ENCODE results near the gene XPR1. TPM values are rescaled to one million over a fixed set of nuclear protein-coding genes. Genes with fewer than 3 reads are reported as not detected.

The XPR1 gene
- total RNA-seq, 1 donor from 2014 or later: 71.8 TPM

DNA sequence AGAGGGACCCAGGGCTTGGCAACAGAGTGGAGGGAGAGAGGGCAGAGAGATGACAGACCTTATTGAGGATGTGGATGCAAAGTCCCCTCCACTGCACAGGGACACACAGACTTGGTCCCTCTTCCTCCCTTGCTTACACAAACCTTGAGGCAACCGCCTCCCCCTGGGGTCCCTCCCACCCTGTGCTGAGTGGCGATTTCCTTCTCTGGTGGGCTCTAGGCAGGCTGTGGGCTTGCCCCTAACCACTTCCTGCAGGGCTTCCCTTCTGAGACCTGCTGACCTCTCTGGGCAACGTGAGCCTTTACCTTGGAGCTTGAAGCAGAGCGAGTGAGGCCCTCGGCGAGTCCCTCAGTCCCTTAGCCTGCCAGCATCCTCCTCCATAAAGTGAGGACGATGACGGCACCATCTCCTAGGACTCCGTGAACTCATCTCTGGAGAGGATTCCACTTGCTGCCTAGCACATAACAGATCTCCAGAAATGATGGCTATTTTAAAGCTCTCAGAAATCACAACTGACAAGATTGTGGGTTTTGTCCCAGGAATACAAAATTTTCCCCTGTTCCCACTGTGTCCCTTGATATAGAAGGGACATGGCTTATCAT lies 305.9 kb downstream of the XPR1 start:
- peaks cover 7% of the 10 kb centered on the region for H3K27me3 Mint-ChIP-seq (ENCODE audit: unreplicated experiment)
- no peak for DNase-seq (ENCODE audit: low spot score)
- peaks cover 23% of the 10 kb centered on the region for H3K4me1 Mint-ChIP-seq (ENCODE audit: unreplicated experiment)
- H3K9me3 Mint-ChIP-seq (ENCODE audit: unreplicated experiment): no peaks in the 10 kb centered on the region
- H3K27ac Mint-ChIP-seq (ENCODE audit: unreplicated experiment): no peak overlapping the region
- peak overlapping the region; percentile 7 for H3K4me3 Mint-ChIP-seq (ENCODE audit: unreplicated experiment)
- TF ChIP-seq CTCF (IDR thresholded peaks at IDR 0.05; ENCODE audit: unreplicated experiment): no peak
- H3K36me3 Mint-ChIP-seq (ENCODE audit: low read depth, unreplicated experiment): peaks cover 12% of the 10 kb centered on the region

GRCh38 chr1:180939073-180939710 lies 307.4 kb downstream of the XPR1 start:
- peak overlapping the region; percentile 65 for H3K27ac Mint-ChIP-seq (ENCODE audit: unreplicated experiment)
- TF ChIP-seq CTCF (IDR thresholded peaks at IDR 0.05; ENCODE audit: unreplicated experiment): no peak
- peak overlapping the region; percentile 11 for H3K4me3 Mint-ChIP-seq (ENCODE audit: unreplicated experiment)
- H3K9me3 Mint-ChIP-seq (ENCODE audit: unreplicated experiment): no peaks in the 10 kb centered on the region
- peaks cover 7% of the 10 kb centered on the region for H3K27me3 Mint-ChIP-seq (ENCODE audit: unreplicated experiment)
- H3K36me3 Mint-ChIP-seq (ENCODE audit: low read depth, unreplicated experiment): peaks cover 12% of the 10 kb centered on the region
- no peak for DNase-seq (ENCODE audit: low spot score)
- peaks cover 17% of the 10 kb centered on the region for H3K4me1 Mint-ChIP-seq (ENCODE audit: unreplicated experiment)

DNA sequence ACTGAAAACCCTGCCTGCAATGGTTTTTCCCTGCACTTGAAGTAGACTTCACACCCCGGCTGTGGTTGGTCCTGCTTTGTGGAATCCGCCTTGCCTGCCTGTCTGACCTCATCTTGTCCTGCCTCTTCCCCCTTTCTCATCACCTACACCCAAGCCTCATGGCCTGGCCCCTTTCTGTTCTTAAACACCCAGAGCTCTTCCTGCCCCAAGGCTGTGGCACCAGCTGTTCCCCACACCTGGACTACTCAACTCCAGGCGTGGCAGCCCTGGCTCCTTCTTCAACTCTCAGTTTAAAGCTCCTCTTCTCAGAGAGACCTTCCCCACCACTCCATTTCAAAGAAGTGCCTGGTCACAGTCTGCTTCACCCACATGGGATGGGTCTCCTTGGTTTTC lies 307.9 kb downstream of the XPR1 start:
- peak overlapping the region; percentile 65 for H3K27ac Mint-ChIP-seq (ENCODE audit: unreplicated experiment)
- no peak for DNase-seq (ENCODE audit: low spot score)
- H3K9me3 Mint-ChIP-seq (ENCODE audit: unreplicated experiment): no peaks in the 10 kb centered on the region
- TF ChIP-seq CTCF (IDR thresholded peaks at IDR 0.05; ENCODE audit: unreplicated experiment): no peak
- peaks cover 9% of the 10 kb centered on the region for H3K36me3 Mint-ChIP-seq (ENCODE audit: low read depth, unreplicated experiment)
- H3K27me3 Mint-ChIP-seq (ENCODE audit: unreplicated experiment): peaks cover 5% of the 10 kb centered on the region
- H3K4me3 Mint-ChIP-seq (ENCODE audit: unreplicated experiment): peak overlapping the region; percentile 11
- peaks cover 14% of the 10 kb centered on the region for H3K4me1 Mint-ChIP-seq (ENCODE audit: unreplicated experiment)

Other genes starting within 250 kb of the XPR1 start
- 46.5 TPM for gene ACBD6, start 129.4 kb upstream of the XPR1 start, total RNA-seq (ENCODE audit: unreplicated experiment)
- gene OVAAL, start 73.1 kb upstream of the XPR1 start, total RNA-seq (ENCODE audit: unreplicated experiment): not detected

Data from endothelial cell (in vitro differentiated cells).